Kidney epithelial cell (primary cell): ENCODE results near the gene AFF3. TPM values are rescaled to one million over a fixed set of nuclear protein-coding genes. Genes with fewer than 3 reads are reported as not detected.

Source experiments
- DNase-seq: peaks from one replicate; pipeline ENCODE4 v3.0.0-alpha.2; 2010; ENCODE audit warnings: low read depth
- H3K27me3 ChIP-seq: 2 replicates; pipeline ENCODE4 v1.6.0; 2011; ENCODE audit warnings: low read length; ENCODE audit not compliant: control insufficient read depth, insufficient read depth
- H3K36me3 ChIP-seq: 2 replicates; pipeline ENCODE4 v1.5.1; 2011; ENCODE audit warnings: low read length; ENCODE audit not compliant: control insufficient read depth, insufficient read depth
- H3K4me3 ChIP-seq: 2 replicates; pipeline ENCODE4 v1.5.1; 2011; ENCODE audit warnings: low read depth, mild to moderate bottlenecking, control low read depth, low read length
- CTCF ChIP-seq: IDR thresholded peaks from 2 replicates; pipeline ENCODE4 v1.5.1; 2011; ENCODE audit warnings: mild to moderate bottlenecking, moderate library complexity, low read length, control low read depth, inconsistent platforms; ENCODE audit not compliant: insufficient read depth, poor library complexity, severe bottlenecking
- total RNA-seq: library from RNA; depleted of rRNA; stranded (reverse); fragments of >200 nt; gene quantifications from 2 replicates; pipeline ENCODE4 v1.2.3, GENCODE V29; 2015

AFF3 gene
- total RNA-seq, 1 donor from 2014 or later: 13.9 TPM

- H3K4me3 ChIP-seq: no peak overlapping the region
- H3K27me3 ChIP-seq: no peaks in the 10 kb centered on the region
- no peaks in the 10 kb centered on the region for H3K36me3 ChIP-seq
- no peak for TF ChIP-seq CTCF
- no peak for DNase-seq
Measured at GRCh38 chr2:99571533-99571932, 570.9 kb downstream of the AFF3 start.

GRCh38 chr2:99571021-99571420, 571.4 kb downstream of the AFF3 start:
- no peak for TF ChIP-seq CTCF
- no peak for DNase-seq
- H3K36me3 ChIP-seq: no peaks in the 10 kb centered on the region
- H3K27me3 ChIP-seq: no peaks in the 10 kb centered on the region
- H3K4me3 ChIP-seq: no peak overlapping the region

- TF ChIP-seq CTCF: no peak
- Histone ChIP-seq H3K36me3 (no peaks in the 10 kb centered on the region), H3K27me3 (no peaks in the 10 kb centered on the region), H3K4me3 (no peak overlapping the region)
- DNase-seq: no peak
Measured at GRCh38 chr2:99569386-99569785, 573.0 kb downstream of the AFF3 start.

- TF ChIP-seq CTCF: no peak
- no peak for DNase-seq
- H3K27me3 ChIP-seq: no peaks in the 10 kb centered on the region
Measured at GRCh38 chr2:99565227-99565626, 577.2 kb downstream of the AFF3 start.

GRCh38 chr2:99562516-99562915, 579.9 kb downstream of the AFF3 start:
- Histone ChIP-seq H3K36me3 (no peaks in the 10 kb centered on the region), H3K4me3 (no peak overlapping the region), H3K27me3 (no peaks in the 10 kb centered on the region)
- TF ChIP-seq CTCF: no peak
- DNase-seq: no peak

More at GRCh38 chr2:99565227-99565626, 577.2 kb downstream of the AFF3 start:
- Histone ChIP-seq H3K36me3 (no peaks in the 10 kb centered on the region), H3K4me3 (no peak overlapping the region)

GRCh38 chr2:99561804-99562203, 580.6 kb downstream of the AFF3 start:
- TF ChIP-seq CTCF: no peak
- no peaks in the 10 kb centered on the region for H3K36me3 ChIP-seq
- H3K4me3 ChIP-seq: no peak overlapping the region
- DNase-seq: no peak
- H3K27me3 ChIP-seq: no peaks in the 10 kb centered on the region
